ENCODE data around the gene ATP5MG. TPM values are rescaled to one million over a fixed set of nuclear protein-coding genes. Genes with fewer than 3 reads are reported as not detected.

The ATP5MG gene
- total and polyA plus RNA-seq, 10 of the 15 experiments (the other 5 are each of a cell fraction or from before 2014, with no cell fraction given), result 211 to 2,276 (median 633) TPM

DNA sequence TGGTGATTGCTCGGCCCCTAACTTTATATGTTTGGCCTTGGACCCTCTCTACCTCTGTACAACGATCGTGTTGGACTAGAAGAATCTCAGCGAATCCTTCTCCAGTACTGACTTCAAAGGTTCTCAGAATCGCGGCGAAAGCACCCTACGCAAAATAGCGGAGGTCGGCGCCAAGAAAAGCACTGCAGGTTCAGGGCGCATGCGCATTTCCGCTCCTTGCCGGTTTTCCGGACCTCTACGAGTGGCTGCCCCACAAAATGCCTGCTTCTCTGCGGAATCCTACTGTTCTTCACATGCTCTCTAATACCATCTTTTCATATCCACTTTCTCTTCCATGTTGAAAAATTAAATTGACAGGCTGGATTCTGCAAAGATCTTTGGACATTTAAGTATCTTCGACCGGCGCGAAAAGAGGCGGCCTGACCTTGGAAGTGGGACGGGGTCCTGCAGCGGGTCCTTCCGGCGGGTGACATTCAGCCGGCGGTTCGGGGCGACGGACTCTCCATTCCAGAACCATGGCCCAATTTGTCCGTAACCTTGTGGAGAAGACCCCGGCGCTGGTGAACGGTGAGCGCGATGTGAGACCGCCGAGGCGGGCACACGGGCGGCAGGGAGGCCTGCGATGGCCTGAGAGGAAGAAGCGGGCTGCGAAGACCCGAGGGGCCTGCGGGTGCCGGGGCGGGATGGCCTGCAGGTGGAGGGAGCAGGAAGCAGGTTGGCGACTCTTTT is at the start of gene ATP5MG (continued):
- TF ChIP-seq, protein P1, sequence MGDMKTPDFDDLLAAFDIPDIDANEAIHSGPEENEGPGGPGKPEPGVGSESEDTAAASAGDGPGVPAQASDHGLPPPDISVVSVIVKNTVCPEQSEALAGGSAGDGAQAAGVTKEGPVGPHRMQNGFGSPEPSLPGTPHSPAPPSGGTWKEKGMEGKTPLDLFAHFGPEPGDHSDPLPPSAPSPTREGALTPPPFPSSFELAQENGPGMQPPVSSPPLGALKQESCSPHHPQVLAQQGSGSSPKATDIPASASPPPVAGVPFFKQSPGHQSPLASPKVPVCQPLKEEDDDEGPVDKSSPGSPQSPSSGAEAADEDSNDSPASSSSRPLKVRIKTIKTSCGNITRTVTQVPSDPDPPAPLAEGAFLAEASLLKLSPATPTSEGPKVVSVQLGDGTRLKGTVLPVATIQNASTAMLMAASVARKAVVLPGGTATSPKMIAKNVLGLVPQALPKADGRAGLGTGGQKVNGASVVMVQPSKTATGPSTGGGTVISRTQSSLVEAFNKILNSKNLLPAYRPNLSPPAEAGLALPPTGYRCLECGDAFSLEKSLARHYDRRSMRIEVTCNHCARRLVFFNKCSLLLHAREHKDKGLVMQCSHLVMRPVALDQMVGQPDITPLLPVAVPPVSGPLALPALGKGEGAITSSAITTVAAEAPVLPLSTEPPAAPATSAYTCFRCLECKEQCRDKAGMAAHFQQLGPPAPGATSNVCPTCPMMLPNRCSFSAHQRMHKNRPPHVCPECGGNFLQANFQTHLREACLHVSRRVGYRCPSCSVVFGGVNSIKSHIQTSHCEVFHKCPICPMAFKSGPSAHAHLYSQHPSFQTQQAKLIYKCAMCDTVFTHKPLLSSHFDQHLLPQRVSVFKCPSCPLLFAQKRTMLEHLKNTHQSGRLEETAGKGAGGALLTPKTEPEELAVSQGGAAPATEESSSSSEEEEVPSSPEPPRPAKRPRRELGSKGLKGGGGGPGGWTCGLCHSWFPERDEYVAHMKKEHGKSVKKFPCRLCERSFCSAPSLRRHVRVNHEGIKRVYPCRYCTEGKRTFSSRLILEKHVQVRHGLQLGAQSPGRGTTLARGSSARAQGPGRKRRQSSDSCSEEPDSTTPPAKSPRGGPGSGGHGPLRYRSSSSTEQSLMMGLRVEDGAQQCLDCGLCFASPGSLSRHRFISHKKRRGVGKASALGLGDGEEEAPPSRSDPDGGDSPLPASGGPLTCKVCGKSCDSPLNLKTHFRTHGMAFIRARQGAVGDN (IDR thresholded peaks at IDR 0.05), result peak; percentile 25; the same call in 1 of the 2 replicates
- no peak for TF ChIP-seq BCL11A (IDR thresholded peaks at IDR 0.05; ENCODE audit: low read depth, low read length)
- TF ChIP-seq LARP7 (IDR thresholded peaks at IDR 0.05), result peak; percentile 65
- TF ChIP-seq NR2C2 (IDR thresholded peaks at IDR 0.05; ENCODE audit: borderline replicate concordance, control insufficient read depth, insufficient read length, low read depth), result no peak
- no peak for TF ChIP-seq TARDBP (IDR thresholded peaks at IDR 0.05; ENCODE audit: borderline replicate concordance)
- TF ChIP-seq, protein P2, sequence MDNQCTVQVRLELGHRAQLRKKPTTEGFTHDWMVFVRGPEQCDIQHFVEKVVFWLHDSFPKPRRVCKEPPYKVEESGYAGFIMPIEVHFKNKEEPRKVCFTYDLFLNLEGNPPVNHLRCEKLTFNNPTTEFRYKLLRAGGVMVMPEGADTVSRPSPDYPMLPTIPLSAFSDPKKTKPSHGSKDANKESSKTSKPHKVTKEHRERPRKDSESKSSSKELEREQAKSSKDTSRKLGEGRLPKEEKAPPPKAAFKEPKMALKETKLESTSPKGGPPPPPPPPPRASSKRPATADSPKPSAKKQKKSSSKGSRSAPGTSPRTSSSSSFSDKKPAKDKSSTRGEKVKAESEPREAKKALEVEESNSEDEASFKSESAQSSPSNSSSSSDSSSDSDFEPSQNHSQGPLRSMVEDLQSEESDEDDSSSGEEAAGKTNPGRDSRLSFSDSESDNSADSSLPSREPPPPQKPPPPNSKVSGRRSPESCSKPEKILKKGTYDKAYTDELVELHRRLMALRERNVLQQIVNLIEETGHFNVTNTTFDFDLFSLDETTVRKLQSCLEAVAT (IDR thresholded peaks at IDR 0.05), result 0 out of 2 replicates have a peak, but pooled peaks have one; percentile 62
- TF ChIP-seq CBX5 (IDR thresholded peaks at IDR 0.05; ENCODE audit: low read depth), result no peak
- no peak for TF ChIP-seq NFYB (IDR thresholded peaks at IDR 0.05; ENCODE audit: insufficient read depth, low read depth, low read length)
- TF ChIP-seq SUZ12 (IDR thresholded peaks at IDR 0.05; ENCODE audit: unreplicated experiment), result no peak
- TF ChIP-seq, protein P3, sequence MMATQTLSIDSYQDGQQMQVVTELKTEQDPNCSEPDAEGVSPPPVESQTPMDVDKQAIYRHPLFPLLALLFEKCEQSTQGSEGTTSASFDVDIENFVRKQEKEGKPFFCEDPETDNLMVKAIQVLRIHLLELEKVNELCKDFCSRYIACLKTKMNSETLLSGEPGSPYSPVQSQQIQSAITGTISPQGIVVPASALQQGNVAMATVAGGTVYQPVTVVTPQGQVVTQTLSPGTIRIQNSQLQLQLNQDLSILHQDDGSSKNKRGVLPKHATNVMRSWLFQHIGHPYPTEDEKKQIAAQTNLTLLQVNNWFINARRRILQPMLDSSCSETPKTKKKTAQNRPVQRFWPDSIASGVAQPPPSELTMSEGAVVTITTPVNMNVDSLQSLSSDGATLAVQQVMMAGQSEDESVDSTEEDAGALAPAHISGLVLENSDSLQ (IDR thresholded peaks at IDR 0.05), result 0 out of 2 replicates have a peak, but pooled peaks have one; percentile 5
- TF ChIP-seq, protein P4, sequence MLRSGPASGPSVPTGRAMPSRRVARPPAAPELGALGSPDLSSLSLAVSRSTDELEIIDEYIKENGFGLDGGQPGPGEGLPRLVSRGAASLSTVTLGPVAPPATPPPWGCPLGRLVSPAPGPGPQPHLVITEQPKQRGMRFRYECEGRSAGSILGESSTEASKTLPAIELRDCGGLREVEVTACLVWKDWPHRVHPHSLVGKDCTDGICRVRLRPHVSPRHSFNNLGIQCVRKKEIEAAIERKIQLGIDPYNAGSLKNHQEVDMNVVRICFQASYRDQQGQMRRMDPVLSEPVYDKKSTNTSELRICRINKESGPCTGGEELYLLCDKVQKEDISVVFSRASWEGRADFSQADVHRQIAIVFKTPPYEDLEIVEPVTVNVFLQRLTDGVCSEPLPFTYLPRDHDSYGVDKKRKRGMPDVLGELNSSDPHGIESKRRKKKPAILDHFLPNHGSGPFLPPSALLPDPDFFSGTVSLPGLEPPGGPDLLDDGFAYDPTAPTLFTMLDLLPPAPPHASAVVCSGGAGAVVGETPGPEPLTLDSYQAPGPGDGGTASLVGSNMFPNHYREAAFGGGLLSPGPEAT (IDR thresholded peaks at IDR 0.05; ENCODE audit: low read depth), result peak; percentile 92
- no peak for TF ChIP-seq NFYA (IDR thresholded peaks at IDR 0.05; ENCODE audit: borderline replicate concordance, low read depth, low read length)
- TF ChIP-seq NRF1 (conservative IDR thresholded peaks at IDR 0.05; ENCODE audit: low read depth, low read length), result peak; percentile 58
- peak; percentile 70 for TF ChIP-seq MXI1 (IDR thresholded peaks at IDR 0.05; ENCODE audit: low read depth, low read length)
- TF ChIP-seq FOS (IDR thresholded peaks at IDR 0.05; ENCODE audit: borderline replicate concordance, extremely low read depth, insufficient read length), result no peak
- peak; percentile 84 for TF ChIP-seq POLR2A (IDR thresholded peaks at IDR 0.05; ENCODE audit: low read depth, low read length)
- no peak; the same call in 1 of the 2 replicates for TF ChIP-seq ASH2L (IDR thresholded peaks at IDR 0.05; ENCODE audit: borderline replicate concordance, low read depth)
- no peak for TF ChIP-seq MEF2A (IDR thresholded peaks at IDR 0.05; ENCODE audit: insufficient read depth, low read depth, low read length)
- TF ChIP-seq, protein P5, sequence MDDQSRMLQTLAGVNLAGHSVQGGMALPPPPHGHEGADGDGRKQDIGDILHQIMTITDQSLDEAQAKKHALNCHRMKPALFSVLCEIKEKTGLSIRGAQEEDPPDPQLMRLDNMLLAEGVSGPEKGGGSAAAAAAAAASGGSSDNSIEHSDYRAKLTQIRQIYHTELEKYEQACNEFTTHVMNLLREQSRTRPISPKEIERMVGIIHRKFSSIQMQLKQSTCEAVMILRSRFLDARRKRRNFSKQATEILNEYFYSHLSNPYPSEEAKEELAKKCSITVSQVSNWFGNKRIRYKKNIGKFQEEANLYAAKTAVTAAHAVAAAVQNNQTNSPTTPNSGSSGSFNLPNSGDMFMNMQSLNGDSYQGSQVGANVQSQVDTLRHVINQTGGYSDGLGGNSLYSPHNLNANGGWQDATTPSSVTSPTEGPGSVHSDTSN (IDR thresholded peaks at IDR 0.05; ENCODE audit: insufficient replicate concordance, low read depth, low read length), result no peak
- no peak for TF ChIP-seq NR2F1 (conservative IDR thresholded peaks at IDR 0.05)
- TF ChIP-seq EED (IDR thresholded peaks at IDR 0.05; ENCODE audit: low read depth), result no peak

Data from GM12878 (cell line).